Mucosa of gallbladder (tissue), 1 donor: ENCODE results near the gene MACROD2. TPM values are rescaled to one million over a fixed set of nuclear protein-coding genes. Genes with fewer than 3 reads are reported as not detected.

ENCODE experiments used
- DNase-seq: peaks from one replicate; pipeline ENCODE4 v3.0.0-alpha.2; 2020; ENCODE audit warnings: low spot score
- total RNA-seq: library from RNA; stranded (reverse); gene quantifications from one replicate; pipeline ENCODE4 v1.2.1, GENCODE V29; 2021
- donor health status: DM: no; HTN: no; CAD: no.

The MACROD2 gene
- total RNA-seq, 1 donor from 2014 or later: 7.5 TPM

DNA sequence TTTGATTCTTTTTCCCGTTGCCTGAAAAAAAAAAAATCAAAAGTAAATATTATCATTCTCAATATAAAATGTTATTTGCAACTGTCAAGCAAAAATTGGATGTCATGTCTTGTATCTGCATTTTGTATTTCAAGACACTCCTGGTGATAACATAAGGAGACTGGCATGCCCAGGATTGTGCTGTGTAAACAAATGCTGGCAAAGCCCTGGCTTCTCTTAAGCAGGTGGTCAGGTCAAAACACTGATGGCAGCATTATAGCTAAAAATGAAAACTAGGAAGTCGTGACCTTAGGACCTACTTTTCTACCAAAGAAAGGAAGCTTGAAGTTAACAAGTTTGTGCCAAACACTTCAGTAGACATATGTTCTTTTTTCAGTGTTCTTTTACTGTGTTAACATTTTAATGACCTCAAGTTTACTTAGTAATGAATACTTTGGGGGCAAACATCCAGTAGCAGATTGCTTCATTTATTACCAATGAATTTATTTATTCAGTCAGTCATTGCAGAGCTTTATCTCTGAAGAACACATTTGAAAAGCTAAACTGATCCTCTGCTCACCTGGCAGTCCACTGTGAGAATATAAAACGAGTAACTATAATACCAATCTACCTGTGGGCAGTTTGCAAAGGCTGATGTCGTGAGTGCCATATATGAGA lies 585.2 kb downstream of the MACROD2 start:
- DNase-seq: no peak

DNA sequence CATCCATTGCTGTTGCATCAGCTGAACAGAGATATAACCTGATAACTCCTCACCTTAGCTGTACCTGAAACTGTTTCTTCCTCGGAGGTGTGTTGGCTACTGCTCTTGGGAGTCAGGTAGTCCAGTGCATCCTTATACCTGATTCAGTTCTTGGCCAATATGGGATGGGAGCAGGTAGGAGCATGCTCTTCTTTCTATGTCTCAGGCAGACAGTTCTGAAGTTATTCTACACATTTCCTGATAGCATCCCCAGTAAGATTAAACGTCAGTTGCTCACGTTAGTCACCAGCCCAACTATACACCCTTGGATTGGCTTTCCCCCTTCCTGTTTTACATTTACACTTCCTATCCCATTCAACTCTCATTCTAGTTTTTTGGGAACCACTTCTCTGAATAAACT lies 586.4 kb downstream of the MACROD2 start:
- DNase-seq: no peak

GRCh38 chr20:14582855-14583254 lies 587.5 kb downstream of the MACROD2 start:
- no peak for DNase-seq

GRCh38 chr20:14583413-14583812 lies 588.1 kb downstream of the MACROD2 start:
- no peak for DNase-seq

GRCh38 chr20:14589383-14589782 lies 594.1 kb downstream of the MACROD2 start:
- DNase-seq: no peak

DNA sequence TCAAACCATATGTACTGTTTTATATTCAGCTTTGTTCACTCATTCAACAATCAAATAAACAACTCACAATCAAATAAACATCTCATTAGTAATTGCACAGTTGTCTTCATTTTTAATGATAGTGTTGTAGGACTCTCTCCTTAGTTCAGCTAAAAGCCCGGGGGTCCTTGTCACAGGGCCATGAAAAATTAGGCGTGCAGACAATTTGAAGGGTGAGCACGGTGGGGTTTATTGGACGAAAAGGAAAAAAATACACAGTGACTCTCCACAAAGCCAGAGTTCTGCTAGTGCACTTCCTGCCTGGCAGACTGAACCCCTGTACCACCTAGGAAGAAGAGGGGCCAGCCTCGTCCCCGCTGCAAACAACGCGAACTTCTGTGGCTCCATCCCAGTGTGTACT lies 599.7 kb downstream of the MACROD2 start:
- DNase-seq: no peak

DNA sequence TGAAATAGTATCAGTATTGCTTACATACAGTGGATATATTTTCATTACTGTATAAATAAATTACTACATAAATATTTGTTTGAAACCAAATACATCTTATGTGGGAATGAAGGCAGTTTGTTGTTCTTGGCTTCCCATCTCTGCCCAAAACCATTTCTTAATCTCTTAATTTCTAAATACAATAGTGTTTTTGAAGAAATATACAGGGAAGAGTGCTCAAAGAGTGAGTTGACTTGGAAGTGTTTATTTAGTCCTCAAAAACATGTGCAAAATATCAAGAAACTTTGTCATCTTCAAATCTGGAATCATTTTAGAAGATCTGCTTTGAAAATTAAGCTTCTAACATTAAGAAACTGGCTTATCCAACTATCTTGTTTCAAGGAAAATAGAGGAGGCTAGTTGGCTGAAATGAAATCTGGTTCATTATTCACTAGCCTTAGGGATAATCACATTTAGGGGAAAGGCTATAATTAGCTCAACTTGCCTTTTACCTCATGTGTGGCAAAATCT lies 601.9 kb downstream of the MACROD2 start:
- no peak for DNase-seq

- no peak for DNase-seq
Observed at GRCh38 chr20:14599613-14600012, 604.3 kb downstream of the MACROD2 start.

DNA sequence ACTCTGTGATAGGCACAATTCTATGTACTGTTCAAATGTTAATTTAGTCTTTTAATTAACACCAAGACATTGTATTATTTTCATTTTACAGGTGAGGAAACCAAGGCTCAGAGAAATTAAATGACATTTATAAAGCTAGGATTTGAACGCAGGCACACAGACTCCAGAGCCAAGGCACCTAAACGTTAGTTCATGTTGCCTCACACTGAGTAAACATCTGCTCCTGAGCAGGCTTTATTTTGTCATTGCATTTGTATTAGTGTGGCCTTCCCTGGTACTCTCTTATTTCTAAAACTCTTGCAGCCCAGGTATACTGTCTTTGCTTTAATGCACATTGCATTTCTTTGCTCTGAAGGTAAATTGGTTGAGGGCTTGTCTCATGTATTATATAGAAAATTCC lies 605.2 kb downstream of the MACROD2 start:
- DNase-seq: no peak

- DNase-seq: no peak
Observed at GRCh38 chr20:14604143-14604542, 608.8 kb downstream of the MACROD2 start.

DNA sequence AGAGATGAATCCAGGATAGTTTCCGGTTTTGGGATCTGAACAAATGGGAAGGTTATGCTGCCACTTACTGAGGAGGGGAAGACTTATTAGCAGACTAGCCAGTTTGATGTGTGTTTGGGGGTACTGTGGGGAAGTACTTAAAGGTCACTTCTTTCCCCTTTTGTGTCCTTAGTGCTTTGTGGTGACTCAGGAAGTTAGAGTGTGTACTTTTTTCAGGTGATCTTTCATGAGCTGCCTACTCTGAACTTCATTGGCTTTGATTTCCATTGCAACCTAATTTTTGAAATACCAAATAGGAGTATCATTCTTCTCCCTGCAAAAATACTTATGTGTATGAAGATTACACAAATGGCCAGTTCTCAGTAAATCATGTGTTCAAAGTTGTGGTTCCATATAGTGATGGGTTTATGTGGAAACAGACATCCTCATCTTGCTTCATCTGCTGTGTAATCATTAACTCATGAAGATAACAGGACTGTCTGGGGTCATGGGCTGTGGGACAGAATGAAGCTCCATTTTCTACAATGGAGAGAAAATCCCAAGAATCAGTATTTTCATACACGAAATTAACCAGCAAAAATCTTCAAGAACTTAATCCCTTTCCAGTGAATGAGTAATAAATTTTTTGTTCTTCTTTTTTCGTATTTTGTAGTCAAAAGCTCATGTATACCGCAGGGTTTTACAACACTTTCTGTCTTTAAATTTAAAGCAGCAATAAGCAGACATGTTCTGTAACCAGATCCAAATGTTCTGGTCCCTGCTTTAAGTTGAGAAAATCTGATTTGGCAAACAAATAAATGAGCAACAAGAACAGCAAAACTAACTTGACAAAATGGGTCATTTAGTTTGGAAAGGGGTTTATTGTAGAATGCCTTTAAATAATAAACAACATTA lies 614.3 kb downstream of the MACROD2 start:
- no peak for DNase-seq

GRCh38 chr20:14611479-14611878 lies 616.2 kb downstream of the MACROD2 start:
- DNase-seq: no peak

DNA sequence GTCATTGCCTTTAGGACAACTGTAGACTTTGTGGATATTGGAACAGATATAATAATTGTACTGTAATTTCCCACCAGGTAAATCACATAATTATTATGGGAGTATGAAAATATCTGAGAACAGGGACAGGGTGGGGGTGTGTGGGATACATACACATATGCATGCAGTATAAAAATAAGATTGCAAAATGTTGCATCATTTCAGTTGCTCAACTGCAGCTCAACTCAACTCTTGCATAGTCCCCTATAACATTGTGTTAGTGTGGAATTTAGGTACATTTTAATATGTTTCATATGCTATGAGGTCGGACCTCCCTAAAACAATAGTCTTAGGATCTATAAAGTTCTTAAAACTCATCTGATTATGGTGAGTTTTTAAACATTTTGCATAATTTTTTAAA lies 617.1 kb downstream of the MACROD2 start:
- DNase-seq: no peak

DNA sequence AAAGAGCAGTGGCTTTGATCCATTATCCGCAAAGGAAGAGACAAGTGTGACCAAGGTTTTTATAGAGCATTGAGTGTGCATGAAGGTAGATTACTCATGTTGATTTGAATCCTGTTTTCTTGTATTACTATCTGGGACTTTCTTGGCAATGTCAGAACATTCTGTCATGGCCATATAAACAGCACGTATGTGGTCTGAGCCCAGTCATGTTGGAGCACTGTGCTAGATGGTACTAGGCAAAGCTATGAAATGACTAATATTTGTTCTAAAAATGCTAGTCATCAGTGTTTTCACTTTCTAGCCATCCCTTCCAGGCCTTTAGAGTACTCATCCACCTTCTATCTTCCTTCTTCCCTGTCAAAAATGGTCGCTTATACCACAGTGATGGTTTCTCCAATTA lies 620.7 kb downstream of the MACROD2 start:
- no peak for DNase-seq

DNA sequence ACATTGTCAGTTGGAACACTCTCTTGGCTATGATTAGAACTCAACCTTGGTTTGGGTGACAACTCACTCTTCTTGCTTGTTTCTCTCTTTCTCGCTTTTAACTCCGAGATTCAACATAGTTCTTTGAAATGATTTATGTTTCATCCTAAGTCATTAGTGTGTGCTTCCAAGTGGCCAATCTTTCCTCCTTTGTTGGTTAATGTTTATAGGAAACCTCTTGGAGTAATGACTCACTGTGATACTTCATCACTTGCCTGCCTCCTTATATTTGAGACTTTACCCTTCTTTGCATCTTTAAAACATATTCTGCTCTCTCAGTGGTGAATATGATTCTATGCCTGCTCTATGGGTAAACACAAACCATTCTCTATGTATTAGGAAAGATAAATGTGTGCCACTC lies 621.8 kb downstream of the MACROD2 start:
- DNase-seq: no peak

DNA sequence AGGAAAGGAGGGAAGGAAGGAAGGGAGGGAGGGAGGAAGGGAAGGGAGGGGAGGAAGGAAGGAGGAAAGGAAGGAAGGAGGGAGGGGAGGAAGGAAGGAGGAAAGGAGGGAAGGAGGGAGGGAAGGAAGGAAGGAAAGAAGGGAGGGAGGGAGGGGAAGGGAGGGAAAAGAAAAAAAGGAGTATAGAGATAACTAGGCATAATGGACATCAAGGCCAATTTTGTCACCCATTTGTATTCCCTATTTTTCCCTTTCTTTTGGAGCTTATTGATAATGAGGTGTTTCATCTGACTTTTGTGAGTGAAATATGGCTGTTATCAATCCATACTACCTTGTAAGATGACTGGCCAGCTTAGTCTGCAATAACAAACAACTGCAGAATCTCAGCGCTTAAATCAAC lies 624.1 kb downstream of the MACROD2 start:
- no peak for DNase-seq

GRCh38 chr20:14622796-14623195 lies 627.5 kb downstream of the MACROD2 start:
- DNase-seq: no peak

DNA sequence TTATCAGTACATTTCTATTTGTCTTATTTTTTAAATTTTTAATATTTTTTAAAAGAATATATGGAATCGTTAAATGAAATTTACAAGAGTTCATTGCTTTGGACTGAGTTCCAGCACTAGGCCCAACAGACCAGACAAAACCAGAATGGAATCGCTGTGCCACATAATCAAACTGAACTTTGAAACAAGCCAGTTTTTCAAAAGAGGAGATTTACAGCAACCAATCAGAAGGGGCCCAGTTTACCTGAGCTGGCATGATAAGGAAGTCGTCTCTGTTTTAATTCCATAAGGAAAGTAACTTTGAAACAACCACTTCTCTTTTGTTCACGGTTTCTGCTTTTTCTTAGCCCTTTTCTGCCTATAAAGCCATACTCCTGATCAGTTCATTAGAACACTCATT lies 635.7 kb downstream of the MACROD2 start:
- DNase-seq: peak; percentile 14

DNA sequence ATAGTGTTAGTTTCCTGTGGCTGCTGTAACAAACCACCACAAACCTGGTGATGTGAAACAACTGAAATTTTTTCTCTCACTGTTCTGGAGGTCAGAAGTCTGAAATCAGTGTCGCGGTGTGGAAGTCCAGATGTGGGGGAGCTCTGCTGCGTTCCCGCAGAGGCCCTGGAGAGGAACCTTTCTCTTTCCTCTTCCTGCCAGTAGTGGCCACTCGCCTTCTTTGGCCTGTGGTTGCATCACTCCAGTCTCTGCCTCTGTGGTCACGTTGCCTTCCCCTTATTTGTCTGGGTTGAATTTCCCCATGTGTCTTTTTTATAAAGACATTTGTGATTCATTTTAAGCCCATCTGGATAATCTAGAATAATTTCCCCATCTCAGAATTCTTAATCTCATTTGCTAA lies 637.6 kb downstream of the MACROD2 start:
- no peak for DNase-seq

GRCh38 chr20:14633507-14633906 lies 638.2 kb downstream of the MACROD2 start:
- no peak for DNase-seq

GRCh38 chr20:14634665-14635064 lies 639.3 kb downstream of the MACROD2 start:
- DNase-seq: no peak

DNA sequence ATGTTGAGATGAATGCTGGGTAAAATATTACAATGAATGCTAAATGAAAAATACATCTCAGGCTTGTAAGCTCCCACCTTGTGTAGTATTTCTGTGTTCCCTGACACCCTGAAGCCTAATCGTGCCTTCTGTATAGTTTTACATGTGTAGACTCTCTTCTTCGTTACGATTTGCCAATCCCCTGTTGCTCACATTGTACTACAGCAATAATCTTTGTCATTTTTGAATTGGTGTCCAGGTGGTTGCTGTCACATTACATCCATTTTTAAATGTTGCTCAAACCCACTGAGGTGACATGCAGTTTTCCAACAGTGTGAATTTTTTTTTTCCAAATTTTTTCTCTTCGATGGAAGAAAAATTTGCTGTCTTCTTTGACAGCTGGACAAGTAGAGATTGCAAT lies 642.1 kb downstream of the MACROD2 start:
- DNase-seq: no peak

- no peak for DNase-seq
Observed at GRCh38 chr20:14643146-14643545, 647.8 kb downstream of the MACROD2 start.
